HEK293 (cell line): ENCODE data around the gene FANCC.

Experiments
- CTCF ChIA-PET: fragments of 350-600 bp; formaldehyde crosslinking; extraction: SDS; loops from one replicate; lab custom pipeline; 2021; ENCODE audit warnings: antibody characterized with exemption; lab: Yijun Ruan, JAX
- POLR2A ChIA-PET: fragments of 300-600 bp; formaldehyde crosslinking; extraction: SDS; loops from one replicate; lab custom pipeline; 2020; ENCODE audit warnings: antibody characterized with exemption, inconsistent platforms; lab: Yijun Ruan, JAX
- H3K27ac ChIP-seq: fragments of 200-500 bp; sonication (Bioruptor generic); 2 replicates; pipeline ENCODE4 v1.5.1; 2014; ENCODE audit warnings: low read depth, low read length, control low read depth, inconsistent platforms; ENCODE audit errors: extremely low read depth
- H3K36me3 ChIP-seq, 2 experiments: fragments of 200-500 bp in 1 of 2; sonication (Bioruptor generic) in 1 of 2; 1 replicate in 1 of 2; 2 replicates in 1 of 2; pipeline ENCODE4 v1.5.1; 2014 to 2017; ENCODE audit warnings: inconsistent platforms in 2 of 2, low read length in 2 of 2; ENCODE audit not compliant: control insufficient read depth in 2 of 2, insufficient read depth in 1 of 2
- H3K4me1 ChIP-seq: fragments of 200-500 bp; sonication (Bioruptor generic); 2 replicates; pipeline ENCODE4 v1.5.1; 2014; ENCODE audit warnings: mild to moderate bottlenecking, low read length, inconsistent platforms; ENCODE audit not compliant: control insufficient read depth, insufficient read depth
- H3K4me3 ChIP-seq: 2 replicates; pipeline ENCODE4 v1.5.1; 2011; ENCODE audit warnings: low read depth, mild to moderate bottlenecking, control low read depth, low read length, moderate library complexity
- H3K9me3 ChIP-seq: fragments of 200-500 bp; sonication (Bioruptor generic); 2 replicates; pipeline ENCODE4 v1.5.1; 2014; ENCODE audit warnings: low read depth, low read length, inconsistent platforms; ENCODE audit not compliant: control insufficient read depth, insufficient read depth
- KLF10 ChIP-seq: fragments of 450-650 bp; IDR thresholded peaks from 2 replicates; pipeline ENCODE4 v1.5.1; 2018; ENCODE audit warnings: missing biosample characterization, mild to moderate bottlenecking, missing genetic modification characterization
- OVOL3 ChIP-seq: fragments of 450-650 bp; formaldehyde crosslinking; IDR thresholded peaks from 2 replicates; pipeline ENCODE4 v1.5.1; 2016; ENCODE audit warnings: missing biosample characterization, missing genetic modification characterization
- PRDM1 ChIP-seq: fragments of 450-650 bp; formaldehyde crosslinking; IDR thresholded peaks from 2 replicates; pipeline ENCODE4; 2016; ENCODE audit warnings: missing biosample characterization, missing genetic modification characterization
- SALL2 ChIP-seq: fragments of 450-650 bp; formaldehyde crosslinking; IDR thresholded peaks from 2 replicates; pipeline ENCODE4 v1.5.0; 2017; ENCODE audit warnings: missing biosample characterization, mild to moderate bottlenecking, missing genetic modification characterization, borderline replicate concordance
- SP3 ChIP-seq: fragments of 450-650 bp; formaldehyde crosslinking; IDR thresholded peaks from 2 replicates; pipeline ENCODE4 v1.5.1; 2016; ENCODE audit warnings: missing biosample characterization, missing genetic modification characterization
- SP7 ChIP-seq: fragments of 450-650 bp; formaldehyde crosslinking; IDR thresholded peaks from 2 replicates; pipeline ENCODE4 v1.5.1; 2016; ENCODE audit warnings: missing biosample characterization, missing genetic modification characterization
- ZBTB21 ChIP-seq: fragments of 450-650 bp; formaldehyde crosslinking; IDR thresholded peaks from 2 replicates; pipeline ENCODE4 v1.5.1; 2017; ENCODE audit warnings: missing biosample characterization, missing genetic modification characterization
- ZBTB7A ChIP-seq: fragments of 450-650 bp; formaldehyde crosslinking; IDR thresholded peaks from 2 replicates; pipeline ENCODE4 v1.5.1; 2016; ENCODE audit warnings: low read depth, missing biosample characterization, missing genetic modification characterization
- ZFP69B ChIP-seq: fragments of 450-650 bp; formaldehyde crosslinking; IDR thresholded peaks from 2 replicates; pipeline ENCODE4 v1.5.1; 2016; ENCODE audit warnings: missing biosample characterization, missing genetic modification characterization
- ZNF10 ChIP-seq: fragments of 450-650 bp; formaldehyde crosslinking; IDR thresholded peaks from 2 replicates; pipeline ENCODE4 v1.5.1; 2017; ENCODE audit warnings: missing biosample characterization, missing genetic modification characterization
- ZNF157 ChIP-seq: fragments of 450-650 bp; formaldehyde crosslinking; IDR thresholded peaks from 2 replicates; pipeline ENCODE4 v1.5.1; 2016; ENCODE audit warnings: missing biosample characterization, missing genetic modification characterization
- ZNF274 ChIP-seq, 2 experiments: fragments of 200-500 bp in 1 of 2; fragments of 450-650 bp in 1 of 2; sonication (Bioruptor generic) in 1 of 2; formaldehyde crosslinking in 1 of 2; IDR thresholded peaks; 2 replicates each; pipeline versions ENCODE4 v1.5.1 to v1.6.1; 2014 to 2016; ENCODE audit warnings: borderline replicate concordance in 1 of 2, inconsistent platforms in 1 of 2, low read length in 1 of 2, missing biosample characterization in 1 of 2, missing genetic modification characterization in 1 of 2
- ZNF292 ChIP-seq: fragments of 450-650 bp; formaldehyde crosslinking; IDR thresholded peaks from 2 replicates; pipeline ENCODE4 v1.5.1; 2016; ENCODE audit warnings: low read depth, missing biosample characterization, missing genetic modification characterization, borderline replicate concordance
- ZNF350 ChIP-seq: fragments of 450-650 bp; formaldehyde crosslinking; IDR thresholded peaks from 2 replicates; pipeline ENCODE4 v1.5.0; 2017; ENCODE audit warnings: missing biosample characterization, mild to moderate bottlenecking, missing genetic modification characterization
- ZNF501 ChIP-seq: fragments of 450-650 bp; formaldehyde crosslinking; IDR thresholded peaks from 2 replicates; pipeline ENCODE4 v1.5.1; 2016; ENCODE audit warnings: missing biosample characterization, missing genetic modification characterization
- ZNF510 ChIP-seq: fragments of 450-650 bp; formaldehyde crosslinking; IDR thresholded peaks from 2 replicates; pipeline ENCODE4 v1.5.1; 2018; ENCODE audit warnings: mild to moderate bottlenecking, missing genetic modification characterization, missing biosample characterization; ENCODE audit not compliant: insufficient replicate concordance
- ZNF514 ChIP-seq: fragments of 450-650 bp; formaldehyde crosslinking; IDR thresholded peaks from 2 replicates; pipeline ENCODE4 v1.5.1; 2016; ENCODE audit warnings: missing biosample characterization, missing genetic modification characterization
- ZNF521 ChIP-seq: fragments of 450-650 bp; formaldehyde crosslinking; IDR thresholded peaks from 2 replicates; pipeline ENCODE4 v1.5.1; 2017; ENCODE audit warnings: missing biosample characterization, mild to moderate bottlenecking, missing genetic modification characterization
- ZNF549 ChIP-seq: fragments of 450-650 bp; IDR thresholded peaks from 2 replicates; pipeline ENCODE4 v1.5.1; 2018; ENCODE audit warnings: missing biosample characterization, missing genetic modification characterization, mild to moderate bottlenecking, inconsistent platforms, moderate library complexity
- ZNF558 ChIP-seq: fragments of 450-650 bp; formaldehyde crosslinking; IDR thresholded peaks from 2 replicates; pipeline ENCODE4 v1.5.1; 2016; ENCODE audit warnings: missing biosample characterization, missing genetic modification characterization
- ZNF654 ChIP-seq: fragments of 450-650 bp; formaldehyde crosslinking; IDR thresholded peaks from 2 replicates; pipeline ENCODE4 v1.5.1; 2016; ENCODE audit warnings: low read depth, missing biosample characterization, missing genetic modification characterization
- ZNF670 ChIP-seq: fragments of 450-650 bp; formaldehyde crosslinking; IDR thresholded peaks from 2 replicates; pipeline ENCODE4 v1.5.1; 2016; ENCODE audit warnings: missing biosample characterization, missing genetic modification characterization, low read depth
- ZSCAN16 ChIP-seq: fragments of 450-650 bp; formaldehyde crosslinking; IDR thresholded peaks from 2 replicates; pipeline ENCODE4 v1.5.1; 2016; ENCODE audit warnings: missing biosample characterization, missing genetic modification characterization
- TF ChIP-seq, protein P1 (sequence below): fragments of 450-650 bp; formaldehyde crosslinking; IDR thresholded peaks from 2 replicates; pipeline ENCODE4 v1.5.1; 2016; ENCODE audit warnings: missing biosample characterization, missing genetic modification characterization
- TF ChIP-seq, protein P2 (sequence below): fragments of 450-650 bp; formaldehyde crosslinking; IDR thresholded peaks from 2 replicates; pipeline ENCODE4 v1.5.1; 2016; ENCODE audit warnings: missing biosample characterization, missing genetic modification characterization
- TF ChIP-seq, protein P3 (sequence below): fragments of 450-650 bp; formaldehyde crosslinking; IDR thresholded peaks from 2 replicates; pipeline ENCODE4 v1.5.1; 2017; ENCODE audit warnings: missing biosample characterization, missing genetic modification characterization

The FANCC gene

DNA sequence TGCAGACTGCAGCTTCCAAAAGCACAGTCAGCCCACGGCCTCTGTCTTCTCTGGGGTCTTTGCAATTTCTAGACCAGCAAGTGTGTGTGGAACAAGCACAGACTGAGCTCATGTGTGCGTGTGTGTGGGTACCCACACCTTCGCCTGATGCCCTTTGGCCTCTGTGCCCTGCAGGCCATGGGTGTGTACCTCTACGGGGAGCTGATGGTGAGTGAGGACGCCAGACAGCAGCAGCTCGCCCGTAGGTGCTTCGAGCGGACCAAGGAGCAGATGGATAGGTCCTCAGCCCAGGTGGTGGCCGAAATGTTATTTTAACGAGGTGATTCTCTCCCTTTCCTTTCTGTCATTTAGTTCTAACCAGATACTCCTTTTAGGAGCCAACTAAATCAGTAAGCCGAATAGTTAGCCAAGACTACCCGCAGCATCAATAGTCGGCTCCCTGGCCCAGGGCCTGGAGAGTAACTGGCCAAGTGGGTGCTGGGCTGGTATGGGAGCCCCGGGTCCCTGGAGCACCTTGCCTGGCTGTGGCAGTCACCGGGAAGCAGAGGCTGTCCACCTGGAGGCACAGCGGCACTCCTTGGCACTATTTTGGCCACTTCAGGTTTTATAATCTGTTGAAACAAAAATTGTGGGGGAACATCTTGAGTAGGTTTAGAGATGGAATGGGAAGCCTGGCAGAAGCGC, 235.0 kb downstream of the FANCC start:
- H3K4me1 ChIP-seq, result 0 out of 2 replicates have a peak, but pooled peaks cover 5% of the 10 kb centered on the region
- POLR2A ChIA-PET, result no interaction called here
- H3K4me3 ChIP-seq, result no peak overlapping the region
- CTCF ChIA-PET, result no interaction called here
- no peaks in the 10 kb centered on the region for H3K9me3 ChIP-seq
- H3K36me3 ChIP-seq, result peaks cover 4 to 58% of the 10 kb centered on the region in 2 experiments; a peak in 2 of 3 replicates
- no peak overlapping the region for H3K27ac ChIP-seq
- TF ChIP-seq PRDM1 (tag by site-specific recombination) (no peak), SP7 (tag by site-specific recombination) (no peak), ZNF549 (tag by site-specific recombination) (no peak), ZNF521 (tag by site-specific recombination) (no peak), ZNF157 (tag by site-specific recombination) (no peak), ZNF670 (tag by site-specific recombination) (no peak), ZFP69B (no peak), ZBTB7A (tag by site-specific recombination) (no peak), ZNF558 (tag by site-specific recombination) (no peak), KLF10 (no peak), ZNF510 (tag by site-specific recombination) (no peak), SALL2 (tag by site-specific recombination) (no peak), ZNF292 (tag by site-specific recombination) (no peak), ZNF274 (IDR thresholded peaks at IDR 0.05; ENCODE audit: low read length) (no peak), ZNF274 (tag by site-specific recombination; IDR thresholded peaks at IDR 0.05; ENCODE audit: borderline replicate concordance) (no peak), ZNF501 (tag by site-specific recombination) (no peak), ZNF350 (no peak)
- TF ChIP-seq, protein P1, sequence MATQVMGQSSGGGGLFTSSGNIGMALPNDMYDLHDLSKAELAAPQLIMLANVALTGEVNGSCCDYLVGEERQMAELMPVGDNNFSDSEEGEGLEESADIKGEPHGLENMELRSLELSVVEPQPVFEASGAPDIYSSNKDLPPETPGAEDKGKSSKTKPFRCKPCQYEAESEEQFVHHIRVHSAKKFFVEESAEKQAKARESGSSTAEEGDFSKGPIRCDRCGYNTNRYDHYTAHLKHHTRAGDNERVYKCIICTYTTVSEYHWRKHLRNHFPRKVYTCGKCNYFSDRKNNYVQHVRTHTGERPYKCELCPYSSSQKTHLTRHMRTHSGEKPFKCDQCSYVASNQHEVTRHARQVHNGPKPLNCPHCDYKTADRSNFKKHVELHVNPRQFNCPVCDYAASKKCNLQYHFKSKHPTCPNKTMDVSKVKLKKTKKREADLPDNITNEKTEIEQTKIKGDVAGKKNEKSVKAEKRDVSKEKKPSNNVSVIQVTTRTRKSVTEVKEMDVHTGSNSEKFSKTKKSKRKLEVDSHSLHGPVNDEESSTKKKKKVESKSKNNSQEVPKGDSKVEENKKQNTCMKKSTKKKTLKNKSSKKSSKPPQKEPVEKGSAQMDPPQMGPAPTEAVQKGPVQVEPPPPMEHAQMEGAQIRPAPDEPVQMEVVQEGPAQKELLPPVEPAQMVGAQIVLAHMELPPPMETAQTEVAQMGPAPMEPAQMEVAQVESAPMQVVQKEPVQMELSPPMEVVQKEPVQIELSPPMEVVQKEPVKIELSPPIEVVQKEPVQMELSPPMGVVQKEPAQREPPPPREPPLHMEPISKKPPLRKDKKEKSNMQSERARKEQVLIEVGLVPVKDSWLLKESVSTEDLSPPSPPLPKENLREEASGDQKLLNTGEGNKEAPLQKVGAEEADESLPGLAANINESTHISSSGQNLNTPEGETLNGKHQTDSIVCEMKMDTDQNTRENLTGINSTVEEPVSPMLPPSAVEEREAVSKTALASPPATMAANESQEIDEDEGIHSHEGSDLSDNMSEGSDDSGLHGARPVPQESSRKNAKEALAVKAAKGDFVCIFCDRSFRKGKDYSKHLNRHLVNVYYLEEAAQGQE (tag by site-specific recombination), result no peak

DNA sequence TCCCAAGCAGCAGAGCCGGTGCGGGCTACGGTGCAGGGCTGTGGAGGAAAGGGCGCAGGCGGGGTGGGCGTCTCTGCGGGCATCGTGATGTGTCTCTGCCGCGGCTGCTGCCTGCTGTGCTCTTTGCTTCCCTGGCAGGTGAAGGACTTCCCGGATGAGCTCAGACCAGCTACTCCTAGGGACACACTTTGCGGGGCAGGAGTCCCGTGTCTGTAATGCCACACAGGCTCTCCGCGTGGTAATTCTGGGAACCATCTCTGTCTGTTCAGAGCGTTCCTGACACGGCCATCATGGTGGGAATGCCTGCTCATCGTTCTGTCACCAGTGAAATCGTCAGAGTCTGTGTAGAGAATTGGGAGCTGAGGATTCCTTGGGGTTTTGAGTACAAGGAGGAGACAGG, 235.5 kb downstream of the FANCC start:
- Histone ChIP-seq H3K27ac (no peak overlapping the region), H3K4me3 (no peak overlapping the region), H3K4me1 (0 out of 2 replicates have a peak, but pooled peaks cover 5% of the 10 kb centered on the region), H3K36me3 (peaks cover 4 to 58% of the 10 kb centered on the region in 2 experiments; a peak in 2 of 3 replicates), H3K9me3 (no peaks in the 10 kb centered on the region)
- ChIA-PET POLR2A (no interaction called here), CTCF (no interaction called here)
- TF ChIP-seq ZNF654 (tag by site-specific recombination) (no peak), ZBTB21 (no peak), OVOL3 (tag by site-specific recombination) (no peak), SP3 (tag by site-specific recombination) (no peak), ZSCAN16 (tag by site-specific recombination) (no peak), ZNF10 (tag by site-specific recombination) (no peak), ZFP69B (no peak), ZNF514 (no peak)
- TF ChIP-seq, protein P2, sequence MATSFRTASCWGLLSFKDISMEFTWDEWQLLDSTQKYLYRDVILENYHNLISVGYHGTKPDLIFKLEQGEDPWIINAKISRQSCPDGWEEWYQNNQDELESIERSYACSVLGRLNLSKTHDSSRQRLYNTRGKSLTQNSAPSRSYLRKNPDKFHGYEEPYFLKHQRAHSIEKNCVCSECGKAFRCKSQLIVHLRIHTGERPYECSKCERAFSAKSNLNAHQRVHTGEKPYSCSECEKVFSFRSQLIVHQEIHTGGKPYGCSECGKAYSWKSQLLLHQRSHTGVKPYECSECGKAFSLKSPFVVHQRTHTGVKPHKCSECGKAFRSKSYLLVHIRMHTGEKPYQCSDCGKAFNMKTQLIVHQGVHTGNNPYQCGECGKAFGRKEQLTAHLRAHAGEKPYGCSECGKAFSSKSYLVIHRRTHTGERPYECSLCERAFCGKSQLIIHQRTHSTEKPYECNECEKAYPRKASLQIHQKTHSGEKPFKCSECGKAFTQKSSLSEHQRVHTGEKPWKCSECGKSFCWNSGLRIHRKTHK, result no peak
- TF ChIP-seq, protein P3, sequence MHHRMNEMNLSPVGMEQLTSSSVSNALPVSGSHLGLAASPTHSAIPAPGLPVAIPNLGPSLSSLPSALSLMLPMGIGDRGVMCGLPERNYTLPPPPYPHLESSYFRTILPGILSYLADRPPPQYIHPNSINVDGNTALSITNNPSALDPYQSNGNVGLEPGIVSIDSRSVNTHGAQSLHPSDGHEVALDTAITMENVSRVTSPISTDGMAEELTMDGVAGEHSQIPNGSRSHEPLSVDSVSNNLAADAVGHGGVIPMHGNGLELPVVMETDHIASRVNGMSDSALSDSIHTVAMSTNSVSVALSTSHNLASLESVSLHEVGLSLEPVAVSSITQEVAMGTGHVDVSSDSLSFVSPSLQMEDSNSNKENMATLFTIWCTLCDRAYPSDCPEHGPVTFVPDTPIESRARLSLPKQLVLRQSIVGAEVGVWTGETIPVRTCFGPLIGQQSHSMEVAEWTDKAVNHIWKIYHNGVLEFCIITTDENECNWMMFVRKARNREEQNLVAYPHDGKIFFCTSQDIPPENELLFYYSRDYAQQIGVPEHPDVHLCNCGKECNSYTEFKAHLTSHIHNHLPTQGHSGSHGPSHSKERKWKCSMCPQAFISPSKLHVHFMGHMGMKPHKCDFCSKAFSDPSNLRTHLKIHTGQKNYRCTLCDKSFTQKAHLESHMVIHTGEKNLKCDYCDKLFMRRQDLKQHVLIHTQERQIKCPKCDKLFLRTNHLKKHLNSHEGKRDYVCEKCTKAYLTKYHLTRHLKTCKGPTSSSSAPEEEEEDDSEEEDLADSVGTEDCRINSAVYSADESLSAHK (tag by site-specific recombination), result no peak
